Measurements from ENCODE around the gene PTOV1. TPM values are rescaled to one million over a fixed set of nuclear protein-coding genes. Genes with fewer than 3 reads are reported as not detected.

The PTOV1 gene
- total and polyA plus RNA-seq, 4 donors = 38.0 to 52.3 (median 41.3) TPM

DNA sequence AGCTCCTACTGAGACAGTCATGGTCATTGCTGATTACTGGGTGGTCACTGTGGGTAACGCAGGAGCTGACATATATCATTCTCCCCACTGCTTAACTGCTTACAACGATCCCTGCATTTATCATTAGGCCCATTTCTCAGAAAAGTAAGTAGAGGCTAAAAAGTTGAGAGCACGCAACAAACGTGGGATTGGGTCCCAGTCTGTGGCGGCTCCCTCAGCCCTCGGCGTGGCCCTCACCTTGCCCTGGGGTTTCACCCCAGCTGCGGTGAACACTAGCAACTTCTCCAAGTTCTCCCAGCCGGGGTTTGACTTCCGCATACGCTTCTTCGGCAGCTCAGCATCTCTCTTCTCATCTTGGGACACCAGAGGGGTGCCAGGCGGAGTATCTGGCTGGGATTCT is 13.9 kb downstream of the PTOV1 start:
- TF ChIP-seq YY1 (IDR thresholded peaks at IDR 0.05) (no peak), RAD21 (IDR thresholded peaks at IDR 0.05) (no peak), NR2F2 (IDR thresholded peaks at IDR 0.05) (no peak), EGR1 (IDR thresholded peaks at IDR 0.05; ENCODE audit: low read depth in 2 of 2) (no peak), FOXA2 (IDR thresholded peaks at IDR 0.05) (no peak), GABPA (IDR thresholded peaks at IDR 0.05 in 1 of 2, conservative IDR thresholded peaks at IDR 0.05 in 1 of 2) (no peak), HNF4A (conservative IDR thresholded peaks at IDR 0.05) (no peak), HNF4G (IDR thresholded peaks at IDR 0.05) (no peak), JUND (IDR thresholded peaks at IDR 0.05) (no peak), RXRA (IDR thresholded peaks at IDR 0.05) (no peak), TAF1 (conservative IDR thresholded peaks at IDR 0.05) (no peak), SP1 (IDR thresholded peaks at IDR 0.05) (no peak), FOXA1 (IDR thresholded peaks at IDR 0.05) (no peak)
- TF ChIP-seq, protein P1, sequence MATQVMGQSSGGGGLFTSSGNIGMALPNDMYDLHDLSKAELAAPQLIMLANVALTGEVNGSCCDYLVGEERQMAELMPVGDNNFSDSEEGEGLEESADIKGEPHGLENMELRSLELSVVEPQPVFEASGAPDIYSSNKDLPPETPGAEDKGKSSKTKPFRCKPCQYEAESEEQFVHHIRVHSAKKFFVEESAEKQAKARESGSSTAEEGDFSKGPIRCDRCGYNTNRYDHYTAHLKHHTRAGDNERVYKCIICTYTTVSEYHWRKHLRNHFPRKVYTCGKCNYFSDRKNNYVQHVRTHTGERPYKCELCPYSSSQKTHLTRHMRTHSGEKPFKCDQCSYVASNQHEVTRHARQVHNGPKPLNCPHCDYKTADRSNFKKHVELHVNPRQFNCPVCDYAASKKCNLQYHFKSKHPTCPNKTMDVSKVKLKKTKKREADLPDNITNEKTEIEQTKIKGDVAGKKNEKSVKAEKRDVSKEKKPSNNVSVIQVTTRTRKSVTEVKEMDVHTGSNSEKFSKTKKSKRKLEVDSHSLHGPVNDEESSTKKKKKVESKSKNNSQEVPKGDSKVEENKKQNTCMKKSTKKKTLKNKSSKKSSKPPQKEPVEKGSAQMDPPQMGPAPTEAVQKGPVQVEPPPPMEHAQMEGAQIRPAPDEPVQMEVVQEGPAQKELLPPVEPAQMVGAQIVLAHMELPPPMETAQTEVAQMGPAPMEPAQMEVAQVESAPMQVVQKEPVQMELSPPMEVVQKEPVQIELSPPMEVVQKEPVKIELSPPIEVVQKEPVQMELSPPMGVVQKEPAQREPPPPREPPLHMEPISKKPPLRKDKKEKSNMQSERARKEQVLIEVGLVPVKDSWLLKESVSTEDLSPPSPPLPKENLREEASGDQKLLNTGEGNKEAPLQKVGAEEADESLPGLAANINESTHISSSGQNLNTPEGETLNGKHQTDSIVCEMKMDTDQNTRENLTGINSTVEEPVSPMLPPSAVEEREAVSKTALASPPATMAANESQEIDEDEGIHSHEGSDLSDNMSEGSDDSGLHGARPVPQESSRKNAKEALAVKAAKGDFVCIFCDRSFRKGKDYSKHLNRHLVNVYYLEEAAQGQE (IDR thresholded peaks at IDR 0.05) = no peak
- TF ChIP-seq, protein P2, sequence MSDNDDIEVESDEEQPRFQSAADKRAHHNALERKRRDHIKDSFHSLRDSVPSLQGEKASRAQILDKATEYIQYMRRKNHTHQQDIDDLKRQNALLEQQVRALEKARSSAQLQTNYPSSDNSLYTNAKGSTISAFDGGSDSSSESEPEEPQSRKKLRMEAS (IDR thresholded peaks at IDR 0.05) = no peak
- TF ChIP-seq, protein P3, sequence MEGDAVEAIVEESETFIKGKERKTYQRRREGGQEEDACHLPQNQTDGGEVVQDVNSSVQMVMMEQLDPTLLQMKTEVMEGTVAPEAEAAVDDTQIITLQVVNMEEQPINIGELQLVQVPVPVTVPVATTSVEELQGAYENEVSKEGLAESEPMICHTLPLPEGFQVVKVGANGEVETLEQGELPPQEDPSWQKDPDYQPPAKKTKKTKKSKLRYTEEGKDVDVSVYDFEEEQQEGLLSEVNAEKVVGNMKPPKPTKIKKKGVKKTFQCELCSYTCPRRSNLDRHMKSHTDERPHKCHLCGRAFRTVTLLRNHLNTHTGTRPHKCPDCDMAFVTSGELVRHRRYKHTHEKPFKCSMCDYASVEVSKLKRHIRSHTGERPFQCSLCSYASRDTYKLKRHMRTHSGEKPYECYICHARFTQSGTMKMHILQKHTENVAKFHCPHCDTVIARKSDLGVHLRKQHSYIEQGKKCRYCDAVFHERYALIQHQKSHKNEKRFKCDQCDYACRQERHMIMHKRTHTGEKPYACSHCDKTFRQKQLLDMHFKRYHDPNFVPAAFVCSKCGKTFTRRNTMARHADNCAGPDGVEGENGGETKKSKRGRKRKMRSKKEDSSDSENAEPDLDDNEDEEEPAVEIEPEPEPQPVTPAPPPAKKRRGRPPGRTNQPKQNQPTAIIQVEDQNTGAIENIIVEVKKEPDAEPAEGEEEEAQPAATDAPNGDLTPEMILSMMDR (IDR thresholded peaks at IDR 0.05; ENCODE audit: low read depth, low read length, missing input control) = no peak
- TF ChIP-seq, protein P4, sequence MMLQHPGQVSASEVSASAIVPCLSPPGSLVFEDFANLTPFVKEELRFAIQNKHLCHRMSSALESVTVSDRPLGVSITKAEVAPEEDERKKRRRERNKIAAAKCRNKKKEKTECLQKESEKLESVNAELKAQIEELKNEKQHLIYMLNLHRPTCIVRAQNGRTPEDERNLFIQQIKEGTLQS (IDR thresholded peaks at IDR 0.05) = no peak
- TF ChIP-seq, protein P5, sequence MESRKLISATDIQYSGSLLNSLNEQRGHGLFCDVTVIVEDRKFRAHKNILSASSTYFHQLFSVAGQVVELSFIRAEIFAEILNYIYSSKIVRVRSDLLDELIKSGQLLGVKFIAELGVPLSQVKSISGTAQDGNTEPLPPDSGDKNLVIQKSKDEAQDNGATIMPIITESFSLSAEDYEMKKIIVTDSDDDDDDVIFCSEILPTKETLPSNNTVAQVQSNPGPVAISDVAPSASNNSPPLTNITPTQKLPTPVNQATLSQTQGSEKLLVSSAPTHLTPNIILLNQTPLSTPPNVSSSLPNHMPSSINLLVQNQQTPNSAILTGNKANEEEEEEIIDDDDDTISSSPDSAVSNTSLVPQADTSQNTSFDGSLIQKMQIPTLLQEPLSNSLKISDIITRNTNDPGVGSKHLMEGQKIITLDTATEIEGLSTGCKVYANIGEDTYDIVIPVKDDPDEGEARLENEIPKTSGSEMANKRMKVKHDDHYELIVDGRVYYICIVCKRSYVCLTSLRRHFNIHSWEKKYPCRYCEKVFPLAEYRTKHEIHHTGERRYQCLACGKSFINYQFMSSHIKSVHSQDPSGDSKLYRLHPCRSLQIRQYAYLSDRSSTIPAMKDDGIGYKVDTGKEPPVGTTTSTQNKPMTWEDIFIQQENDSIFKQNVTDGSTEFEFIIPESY (IDR thresholded peaks at IDR 0.05) = no peak
- whole genome bisulfite sequencing = 93% methylated on average over 13 of the region's 13 CpGs
- no peak for DNase-seq (ENCODE audit: low spot score)

More for the DNA sequence above, 13.9 kb downstream of the PTOV1 start:
- Histone ChIP-seq H3K4me1 (ENCODE audit: control insufficient read depth in 4 of 4, insufficient read depth in 4 of 4, low read length in 3 of 4) (peaks cover 12 to 34% (median 24%) of the 10 kb centered on the region in 4 donors), H3K4me3 (ENCODE audit: low read depth in 1 of 3, low read length in 3 of 3) (no peak overlapping the region), H3K27ac (ENCODE audit: low read depth in 1 of 2, low read length in 2 of 2) (no peak overlapping the region), H3K9ac (ENCODE audit: low read depth in 1 of 2, low read length in 2 of 2) (no peak overlapping the region), H3K9me3 (ENCODE audit: control insufficient read depth in 4 of 4, low read length in 3 of 4) (no peaks in the 10 kb centered on the region), H3K36me3 (ENCODE audit: control insufficient read depth in 4 of 4, insufficient read depth in 3 of 4, low read depth in 1 of 4, low read length in 3 of 4) (peaks cover 0 to 32% (median 9%) of the 10 kb centered on the region in 4 donors), H3K27me3 (ENCODE audit: control insufficient read depth in 4 of 4, insufficient read depth in 4 of 4, low read length in 3 of 4) (no peaks in the 10 kb centered on the region)
